Sigmoid colon (tissue), 3 donors: ENCODE results near the gene NECTIN4.

Source experiments
- POLR2A ChIP-seq, 2 donors: fragments of 450-650 bp; IDR thresholded peaks; one replicate each; pipeline ENCODE4 v1.6.1; 2016; ENCODE audit warnings: antibody characterized with exemption in 2 of 2, mild to moderate bottlenecking in 2 of 2, moderate library complexity in 2 of 2
- TF ChIP-seq, protein P1 (sequence below), 4 experiments: fragments of 450-650 bp in 3 of 4; fragments of 200-600 bp in 1 of 4; IDR thresholded peaks; one replicate each; pipeline ENCODE4 v1.5.1; 2016 to 2019; ENCODE audit warnings: antibody characterized with exemption in 4 of 4, mild to moderate bottlenecking in 3 of 4, moderate library complexity in 2 of 4

DNA sequence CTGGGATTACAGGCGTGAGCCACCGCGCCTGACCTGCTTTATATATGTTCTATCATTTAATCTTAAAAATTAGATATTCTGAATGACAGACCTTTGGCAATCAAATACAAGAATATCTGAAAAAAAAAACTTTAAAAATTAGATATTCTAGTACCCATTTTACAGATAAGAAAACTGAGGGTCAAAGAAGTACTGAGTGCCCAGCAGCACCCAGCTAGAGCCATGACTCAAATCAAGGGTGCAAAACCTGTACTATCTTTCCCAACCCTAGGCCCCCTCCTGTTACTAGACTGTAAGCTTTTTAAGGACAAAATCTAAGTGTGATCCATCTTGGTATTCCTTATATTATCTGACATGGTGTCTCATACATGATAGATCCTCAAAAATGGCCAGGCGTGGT, 27.9 kb downstream of the NECTIN4 start:
- no peak for TF ChIP-seq POLR2A (IDR thresholded peaks at IDR 0.05)
- TF ChIP-seq, protein P1, sequence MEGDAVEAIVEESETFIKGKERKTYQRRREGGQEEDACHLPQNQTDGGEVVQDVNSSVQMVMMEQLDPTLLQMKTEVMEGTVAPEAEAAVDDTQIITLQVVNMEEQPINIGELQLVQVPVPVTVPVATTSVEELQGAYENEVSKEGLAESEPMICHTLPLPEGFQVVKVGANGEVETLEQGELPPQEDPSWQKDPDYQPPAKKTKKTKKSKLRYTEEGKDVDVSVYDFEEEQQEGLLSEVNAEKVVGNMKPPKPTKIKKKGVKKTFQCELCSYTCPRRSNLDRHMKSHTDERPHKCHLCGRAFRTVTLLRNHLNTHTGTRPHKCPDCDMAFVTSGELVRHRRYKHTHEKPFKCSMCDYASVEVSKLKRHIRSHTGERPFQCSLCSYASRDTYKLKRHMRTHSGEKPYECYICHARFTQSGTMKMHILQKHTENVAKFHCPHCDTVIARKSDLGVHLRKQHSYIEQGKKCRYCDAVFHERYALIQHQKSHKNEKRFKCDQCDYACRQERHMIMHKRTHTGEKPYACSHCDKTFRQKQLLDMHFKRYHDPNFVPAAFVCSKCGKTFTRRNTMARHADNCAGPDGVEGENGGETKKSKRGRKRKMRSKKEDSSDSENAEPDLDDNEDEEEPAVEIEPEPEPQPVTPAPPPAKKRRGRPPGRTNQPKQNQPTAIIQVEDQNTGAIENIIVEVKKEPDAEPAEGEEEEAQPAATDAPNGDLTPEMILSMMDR (IDR thresholded peaks at IDR 0.05) = no peak
